NCI-H2107 (cell line): ENCODE data around the gene RINT1.

Experiments
- DNase-seq: peaks from one replicate; lab custom pipeline; 2025; lab: John Stamatoyannopoulos, UW

The RINT1 gene

DNA sequence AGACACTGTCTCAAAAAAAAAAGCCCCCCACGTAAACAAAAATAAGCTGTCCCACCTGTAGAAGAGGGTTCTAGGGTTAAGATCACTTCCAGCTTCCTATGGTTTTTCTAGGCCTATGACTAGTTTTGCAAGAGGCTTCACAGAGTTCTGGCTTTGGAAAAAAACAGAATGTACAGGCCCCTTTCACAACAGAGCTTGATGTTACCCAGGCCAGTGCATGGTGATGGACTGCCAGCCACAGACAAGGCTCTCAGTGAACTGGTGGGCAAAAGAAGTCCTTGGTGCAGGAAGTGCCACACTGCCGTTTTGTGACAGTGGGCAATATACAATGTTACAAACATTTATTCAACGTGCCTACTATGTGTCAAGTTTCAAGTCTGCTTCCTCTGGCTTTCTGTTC, 67.5 kb downstream of the RINT1 start:
- no peak for DNase-seq

DNA sequence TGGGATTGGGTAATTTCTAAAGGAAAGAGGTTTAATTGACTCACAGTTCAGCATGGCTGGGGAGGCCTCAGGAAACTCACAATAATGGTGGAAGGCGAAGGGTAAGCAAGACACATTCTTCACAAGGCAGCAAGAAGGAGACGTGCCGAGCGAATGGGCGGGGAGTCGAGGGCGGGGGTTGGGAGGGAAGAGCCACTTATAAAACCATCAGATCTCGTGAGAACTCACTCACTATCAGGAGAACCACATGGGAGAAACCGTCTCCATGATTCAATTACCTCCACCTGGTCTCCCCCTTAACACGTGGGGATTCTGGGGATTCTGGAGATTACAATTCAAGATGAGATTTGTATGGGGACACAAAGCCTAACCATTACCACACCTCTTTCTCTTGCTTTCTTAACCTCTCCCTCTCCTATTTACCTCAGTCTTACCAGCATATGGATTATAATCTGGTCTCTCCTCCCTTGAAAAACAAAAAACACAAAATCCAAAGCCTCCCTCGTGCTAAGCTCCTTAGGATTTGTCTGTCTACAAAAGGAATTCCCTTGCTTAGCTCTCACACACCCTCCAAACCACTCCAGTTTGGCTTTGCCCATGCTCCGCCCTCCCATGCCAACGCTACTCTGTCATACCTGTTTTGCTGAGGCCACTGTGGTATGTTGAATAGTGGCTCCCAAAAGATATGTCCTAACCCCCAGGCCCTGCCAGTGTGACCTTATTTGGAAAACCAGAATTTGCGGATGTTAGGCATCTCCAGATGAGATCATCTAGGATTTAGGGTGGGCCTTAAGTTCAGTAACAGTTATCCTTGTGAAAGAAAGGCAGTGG, 68.9 kb downstream of the RINT1 start:
- no peak for DNase-seq

DNA sequence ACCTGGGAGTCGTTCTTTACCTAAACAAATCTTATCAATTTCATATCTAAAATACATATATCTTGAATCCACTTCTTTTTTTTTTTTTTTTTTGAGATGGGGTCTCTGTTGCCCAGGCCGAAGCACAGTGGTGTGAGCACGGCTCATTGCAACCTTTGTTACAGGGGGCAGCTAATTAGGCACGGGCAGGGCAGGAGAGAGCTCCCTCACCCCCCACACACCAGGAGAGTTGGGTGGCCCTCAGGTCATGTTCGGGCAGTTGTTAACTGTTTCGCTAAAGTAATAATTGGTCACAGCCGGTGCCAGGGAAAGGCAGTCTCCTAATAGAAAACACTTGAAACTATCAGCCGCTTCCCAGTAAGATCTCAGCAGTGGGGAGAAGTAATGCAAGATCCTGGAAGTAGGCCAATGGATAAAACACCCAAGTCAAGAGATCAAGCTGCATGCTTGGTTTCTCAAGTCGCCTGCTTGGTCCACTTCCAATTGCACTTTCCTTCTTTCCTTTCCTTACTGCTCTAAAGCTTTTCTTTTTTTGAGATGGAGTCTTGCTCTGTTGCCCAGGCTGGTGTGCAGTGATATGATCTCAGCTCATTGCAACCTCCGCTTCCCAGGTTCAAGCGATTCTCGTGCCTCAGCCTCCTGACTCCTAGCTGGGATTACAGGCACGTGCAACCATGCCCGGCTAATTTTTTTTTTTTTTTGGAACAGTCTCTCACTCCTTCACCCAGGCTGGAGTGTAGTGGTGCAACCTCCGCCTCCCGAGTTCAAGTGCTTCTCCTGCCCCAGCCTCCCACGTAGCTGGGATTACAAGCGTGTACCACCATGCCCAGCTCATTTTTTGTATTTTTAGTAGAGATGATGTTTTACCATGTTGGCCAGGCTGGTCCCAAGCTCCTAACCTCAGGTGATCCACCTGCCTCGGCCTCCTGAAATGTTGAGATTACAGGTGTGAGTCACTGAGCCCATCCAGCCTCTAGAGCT, 70.6 kb downstream of the RINT1 start:
- no peak for DNase-seq

DNA sequence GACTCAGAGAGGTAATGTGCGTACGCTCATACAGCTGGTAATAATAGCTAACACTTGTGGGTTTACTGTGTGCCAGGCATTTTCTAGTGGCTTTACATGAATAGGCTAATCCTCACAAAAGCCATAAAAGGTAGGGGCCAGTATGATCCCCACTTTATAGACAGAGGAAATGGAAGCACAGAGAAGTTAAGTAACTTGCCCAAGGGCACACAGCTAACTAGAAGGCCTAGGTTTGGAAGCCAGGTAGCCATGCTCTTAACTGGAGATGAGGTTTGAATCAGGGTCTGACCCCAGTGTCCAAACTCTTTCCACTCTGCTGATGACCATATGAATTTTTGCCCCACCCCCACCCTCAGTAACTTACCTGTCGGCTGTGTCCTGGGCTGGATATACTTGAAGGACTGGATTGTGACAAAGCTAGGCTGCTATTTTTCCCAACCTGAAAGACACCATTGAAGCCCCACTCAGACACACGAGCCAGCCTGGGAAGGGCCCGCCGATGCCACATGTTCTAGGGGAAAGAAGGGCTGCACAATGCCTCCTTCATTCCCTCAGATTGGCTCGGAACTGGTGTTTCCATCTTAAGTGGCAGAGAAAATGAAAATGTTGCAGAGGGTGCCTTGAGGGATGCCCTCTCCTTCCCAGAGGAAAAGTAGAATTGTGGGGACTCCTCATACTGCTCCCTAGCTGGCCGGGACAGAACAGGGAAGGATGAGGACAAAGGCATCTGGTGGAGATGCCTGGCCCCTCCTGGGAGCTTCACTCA, 78.3 kb downstream of the RINT1 start:
- no peak for DNase-seq

DNA sequence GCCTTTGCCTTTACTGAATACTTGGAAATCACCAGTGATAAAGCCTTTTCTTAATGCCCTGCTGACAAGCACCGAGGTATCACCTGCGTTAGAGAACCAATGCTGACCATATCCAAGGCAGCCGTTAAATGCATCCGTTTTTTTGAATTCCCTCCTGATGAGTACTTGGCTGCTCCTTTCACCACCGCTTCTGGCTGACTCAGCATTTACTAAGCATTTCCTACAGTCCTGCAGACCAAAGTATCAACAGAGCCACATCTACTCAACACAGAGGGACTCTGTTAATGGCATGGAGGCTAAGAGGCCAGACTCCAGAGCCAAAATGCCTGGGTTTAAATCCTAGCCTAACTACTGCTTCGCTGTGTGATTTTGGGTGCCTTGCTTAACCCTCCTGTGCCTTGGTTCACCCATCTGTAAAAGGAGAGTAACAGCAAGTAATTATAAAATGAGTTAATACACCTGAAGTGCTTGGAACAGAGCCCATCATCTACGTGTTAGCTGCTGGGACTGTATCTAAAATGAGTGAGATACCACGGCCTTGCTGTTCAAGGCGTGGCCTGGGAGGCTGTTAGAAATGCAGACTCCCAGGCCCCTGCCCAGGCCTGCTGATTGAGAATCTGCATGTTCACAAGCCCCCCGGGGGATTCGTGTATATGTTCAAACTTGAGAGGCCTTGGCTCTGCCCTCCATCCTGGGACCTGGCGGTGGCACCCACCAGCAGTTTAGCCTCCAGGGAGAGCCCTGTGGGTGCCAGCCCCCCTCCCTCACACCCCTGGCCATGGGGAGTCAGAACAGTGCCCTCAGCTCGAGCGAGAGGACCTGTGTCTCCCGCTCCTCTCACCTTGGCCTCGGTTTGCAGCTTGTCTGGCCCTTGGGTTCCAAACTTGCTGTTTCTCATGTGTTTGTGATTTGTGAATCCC, 80.1 kb downstream of the RINT1 start:
- no peak for DNase-seq

DNA sequence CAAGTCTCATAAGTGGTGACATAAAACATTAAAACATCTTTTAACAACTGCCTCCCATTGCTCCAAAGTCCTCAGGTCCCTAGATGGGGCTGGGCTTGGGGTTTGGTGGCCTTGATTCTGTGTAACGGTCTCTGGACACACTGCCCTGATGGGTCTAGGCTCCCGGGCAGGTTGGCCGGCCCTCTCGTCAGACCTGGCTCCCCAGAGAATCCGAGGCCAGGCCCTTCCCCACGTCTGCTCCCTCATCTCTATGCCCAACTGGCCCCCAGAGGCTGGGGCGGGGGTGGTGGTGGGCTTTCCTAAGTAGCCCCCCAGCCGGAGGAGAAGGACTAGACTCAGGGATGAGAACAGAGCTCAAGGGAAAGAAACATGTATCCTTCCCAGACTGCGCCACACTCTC, 80.8 kb downstream of the RINT1 start:
- no peak for DNase-seq

DNA sequence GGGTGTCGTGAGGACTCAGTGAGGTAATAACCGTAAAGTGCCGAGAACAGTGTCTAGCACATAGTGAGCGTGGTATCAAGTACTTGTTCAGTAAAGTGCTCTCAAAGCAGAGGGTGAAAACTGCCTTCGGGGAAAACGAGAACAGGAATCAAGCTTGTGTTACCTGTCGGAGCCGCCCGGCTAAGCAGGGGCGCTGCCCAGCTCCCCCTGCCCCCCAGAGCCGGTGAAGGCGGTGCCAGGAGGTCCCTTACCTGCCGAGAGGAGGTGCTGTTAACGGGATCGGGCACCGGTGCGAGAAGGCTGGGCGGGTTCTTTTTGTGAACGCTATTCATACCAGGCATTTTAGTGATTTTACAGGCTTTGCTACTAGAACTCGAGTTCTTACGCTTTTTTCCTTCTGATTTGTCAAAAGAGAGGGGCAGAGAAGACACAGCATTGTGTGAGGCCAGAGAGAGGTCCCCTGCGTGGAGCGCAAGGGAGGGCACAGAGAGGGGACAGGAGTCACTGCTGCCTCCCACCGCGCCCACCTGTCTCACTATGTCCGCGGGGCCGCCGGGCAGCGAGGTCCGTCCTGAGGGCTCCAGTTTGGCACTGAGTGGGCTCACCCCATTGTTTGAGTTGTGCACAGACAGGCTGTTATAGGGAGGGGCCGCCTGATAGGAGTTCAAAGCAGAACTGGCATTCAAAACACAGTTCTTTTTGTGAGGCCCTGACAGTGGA, 81.8 kb downstream of the RINT1 start:
- no peak for DNase-seq

DNA sequence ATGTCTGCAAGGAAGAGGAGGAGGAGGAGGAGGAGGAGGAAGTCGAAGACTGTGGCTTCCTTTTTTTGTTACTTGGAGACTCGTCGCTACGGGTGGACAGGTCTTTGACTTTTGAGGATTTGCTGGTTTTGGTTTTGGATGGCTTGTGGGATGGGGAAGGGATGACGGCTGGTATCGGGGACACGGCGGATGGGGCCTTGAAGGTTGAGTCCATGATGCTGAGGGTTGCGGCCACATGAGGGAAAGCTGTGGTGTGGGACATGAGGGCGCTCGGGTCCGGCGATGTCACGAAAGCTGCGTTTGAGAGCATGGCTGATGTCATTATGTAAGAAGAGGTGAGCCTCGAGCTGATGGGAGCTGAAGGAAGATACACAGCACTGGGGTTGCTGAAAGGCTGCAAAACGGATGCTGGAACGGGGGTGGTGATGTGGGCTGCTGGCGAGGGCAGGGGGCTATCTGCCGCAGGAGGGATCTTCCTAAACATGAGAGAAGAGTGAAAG, 82.4 kb downstream of the RINT1 start:
- no peak for DNase-seq
